K562 (cell line): Measurements from ENCODE around the gene VEGFA. TPM values are rescaled to one million over a fixed set of nuclear protein-coding genes. Genes with fewer than 3 reads are reported as not detected.

Experiments
- CBX3 ChIP-seq, 2 experiments: IDR thresholded peaks; 1 replicate in 1 of 2; 2 replicates in 1 of 2; pipeline ENCODE4 v1.6.1; 2012; ENCODE audit warnings: inconsistent platforms in 2 of 2, low read length in 2 of 2, borderline replicate concordance in 1 of 2, control low read depth in 1 of 2
- CEBPG ChIP-seq, 3 experiments: fragments of 200-800 bp in 1 of 3; sonication (Bioruptor generic) in 1 of 3; sonication (generic) in 1 of 3; formaldehyde crosslinking in 1 of 3; IDR thresholded peaks in 2 of 3; conservative IDR thresholded peaks in 1 of 3; 2 replicates each; pipeline versions ENCODE4 v1.6.1 to v1.8.0; 2016 to 2022; ENCODE audit warnings: missing compliant biosample characterization in 2 of 3, missing genetic modification characterization in 2 of 3, mild to moderate bottlenecking in 1 of 3, missing genetic modification reagents in 1 of 3
- CHCHD3 ChIP-seq: fragments of 250-450 bp; sonication (Bioruptor Pico); IDR thresholded peaks from 2 replicates; pipeline ENCODE4 v2.1.2; 2022; ENCODE audit warnings: mild to moderate bottlenecking
- CREB3L1 ChIP-seq: fragments of 450-650 bp; IDR thresholded peaks from 2 replicates; pipeline ENCODE4 v1.6.1; 2014; ENCODE audit warnings: low read depth, mild to moderate bottlenecking, moderate library complexity, borderline replicate concordance
- E2F6 ChIP-seq, 2 experiments: IDR thresholded peaks; 2 replicates each; pipeline ENCODE4 v1.6.1; 2011; ENCODE audit warnings: borderline replicate concordance in 1 of 2, control low read depth in 1 of 2, low read depth in 1 of 2, low read length in 1 of 2, mild to moderate bottlenecking in 1 of 2, mixed read lengths in 1 of 2, moderate library complexity in 1 of 2; ENCODE audit not compliant: insufficient read depth in 1 of 2, insufficient read length in 1 of 2, poor library complexity in 1 of 2, severe bottlenecking in 1 of 2; ENCODE audit errors: extremely low read depth in 1 of 2
- HNRNPLL ChIP-seq: fragments of 200-400 bp; formaldehyde crosslinking; IDR thresholded peaks from 2 replicates; pipeline ENCODE4 v1.6.1; 2017; ENCODE audit warnings: low read length, low read depth, mild to moderate bottlenecking; ENCODE audit not compliant: poor library complexity, severe bottlenecking
- HNRNPUL1 ChIP-seq: fragments of 200-400 bp; formaldehyde crosslinking; IDR thresholded peaks from 2 replicates; pipeline ENCODE4 v1.6.1; 2017; ENCODE audit warnings: low read length
- LCOR ChIP-seq: sonication (generic); formaldehyde crosslinking; IDR thresholded peaks from 2 replicates; pipeline ENCODE4 v1.8.0; 2022; ENCODE audit warnings: mild to moderate bottlenecking, missing genetic modification reagents
- MXD1 ChIP-seq: fragments of 250-450 bp; sonication (Bioruptor Pico); IDR thresholded peaks from 2 replicates; pipeline ENCODE4 v1.8.0; 2021; ENCODE audit warnings: borderline replicate concordance, mild to moderate bottlenecking, moderate library complexity; ENCODE audit not compliant: poor library complexity, severe bottlenecking
- POLR2B ChIP-seq: fragments of 450-650 bp; IDR thresholded peaks from 2 replicates; pipeline ENCODE4 v1.6.1; 2018; ENCODE audit warnings: low read depth; ENCODE audit not compliant: partially characterized antibody
- RB1 ChIP-seq: fragments of 450-650 bp; IDR thresholded peaks from 2 replicates; pipeline ENCODE4 v1.6.1; 2017; ENCODE audit warnings: low read depth, mild to moderate bottlenecking
- SLC30A9 ChIP-seq: fragments of 250-450 bp; sonication (Bioruptor Pico); IDR thresholded peaks from 2 replicates; pipeline ENCODE4 v1.8.0; 2022; ENCODE audit warnings: mild to moderate bottlenecking, moderate library complexity
- TFE3 ChIP-seq: fragments of 450-650 bp; formaldehyde crosslinking; IDR thresholded peaks from 2 replicates; pipeline ENCODE4 v1.4.0; 2020; ENCODE audit warnings: mild to moderate bottlenecking, mixed read lengths
- ZKSCAN3 ChIP-seq: fragments of 250-450 bp; sonication (Bioruptor Pico); IDR thresholded peaks from 2 replicates; pipeline ENCODE4 v1.4.0; 2020
- ZNF655 ChIP-seq: fragments of 250-450 bp; sonication (Bioruptor Pico); IDR thresholded peaks from 2 replicates; pipeline ENCODE4 v1.5.0; 2021
- polyA plus RNA-seq, 8 experiments: library from polyadenylated mRNA; depleted of rRNA in 4 of 8; stranded (reverse) in 5 of 8; unstranded in 3 of 8; fragments of >200 nt; fragmentation: Nextera tagmentation in 2 of 8; fragmentation: Illumina TruSeq in 1 of 8; extraction: Ambion mirVana in 2 of 8; extraction: Trizol in 1 of 8; gene quantifications; 2 replicates each; pipeline versions ENCODE4 v1.2.1 to v1.2.3, GENCODE V29; 2011 to 2014; ENCODE audit warnings: inconsistent platforms in 1 of 8, missing spikeins in 1 of 8
- total RNA-seq, 7 experiments: library from RNA; depleted of rRNA in 6 of 7; stranded (reverse); fragments of >200 nt in 6 of 7; fragmentation: Illumina TruSeq in 2 of 7; extraction: Trizol in 2 of 7; gene quantifications; 2 replicates each; pipeline versions ENCODE4 v1.2.1 to v1.2.3, GENCODE V29; 2011 to 2021; ENCODE audit warnings: low replicate concordance in 1 of 7

The VEGFA gene
- total and polyA plus RNA-seq, 9 of the 15 experiments (the other 6 are each of a cell fraction or from before 2014, with no cell fraction given) = 14.0 to 271 (median 124) TPM

- TF ChIP-seq LCOR (CRISPR knock-in tag) = peak; percentile 73; the same call in 1 of the 2 replicates
- peak in 1 of 2 experiments; percentile 13; a peak in 1 of 3 replicates for TF ChIP-seq CBX3 (IDR thresholded peaks at IDR 0.05; ENCODE audit: borderline replicate concordance in 1 of 2, low read length in 2 of 2)
- peak; percentile 100 for TF ChIP-seq CEBPG (CRISPR knock-in tag; IDR thresholded peaks at IDR 0.05)
- TF ChIP-seq CEBPG (tag; conservative IDR thresholded peaks at IDR 0.05 in 1 of 2, IDR thresholded peaks at IDR 0.05 in 1 of 2) = peak; percentile 98 to 99
- TF ChIP-seq RB1 = peak; percentile 66
- TF ChIP-seq ZKSCAN3 (CRISPR knock-in tag) = no peak
- no peak for TF ChIP-seq HNRNPLL
- TF ChIP-seq CREB3L1 = peak; percentile 72
- TF ChIP-seq SLC30A9 = no peak
- peak; percentile 58 to 59 for TF ChIP-seq E2F6 (IDR thresholded peaks at IDR 0.05; ENCODE audit: borderline replicate concordance in 1 of 2, extremely low read depth in 1 of 2, insufficient read depth in 1 of 2, insufficient read length in 1 of 2, low read depth in 1 of 2, low read length in 1 of 2, poor library complexity in 1 of 2, severe bottlenecking in 1 of 2)
- TF ChIP-seq CHCHD3 (CRISPR knock-in tag) = no peak
- TF ChIP-seq MXD1 = no peak
- peak; percentile 64 for TF ChIP-seq TFE3 (CRISPR knock-in tag)
- no peak for TF ChIP-seq HNRNPUL1
- TF ChIP-seq POLR2B = peak; percentile 74
- no peak for TF ChIP-seq ZNF655 (CRISPR knock-in tag)
Measured at GRCh38 chr6:43724914-43725642, 44.9 kb upstream of the VEGFA start (continued).
